ENCODE results near the gene CAMK1D.

The CAMK1D gene

DNA sequence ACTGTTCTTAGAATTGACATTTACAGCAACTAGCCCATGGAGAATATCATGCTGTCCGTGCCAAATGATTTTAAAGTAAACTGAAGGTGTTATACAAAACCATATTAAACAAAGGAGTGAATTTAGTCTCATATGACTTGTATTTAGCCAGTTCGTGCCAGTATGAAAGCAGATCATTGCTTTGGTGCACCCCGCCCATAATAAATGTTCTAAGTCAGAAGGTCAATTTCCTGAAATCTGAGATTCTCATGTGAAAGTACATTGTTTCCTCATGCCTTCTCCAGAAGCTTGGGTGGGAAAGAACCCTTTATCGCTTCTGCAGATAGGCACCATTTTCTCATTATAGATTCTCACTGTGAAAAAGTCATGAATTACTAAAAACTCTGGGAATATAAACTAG lies 106.4 kb downstream of the CAMK1D start:
- intact Hi-C loops (cut with DNase I; ENCODE audit: low total_unique reads): no loop called here

DNA sequence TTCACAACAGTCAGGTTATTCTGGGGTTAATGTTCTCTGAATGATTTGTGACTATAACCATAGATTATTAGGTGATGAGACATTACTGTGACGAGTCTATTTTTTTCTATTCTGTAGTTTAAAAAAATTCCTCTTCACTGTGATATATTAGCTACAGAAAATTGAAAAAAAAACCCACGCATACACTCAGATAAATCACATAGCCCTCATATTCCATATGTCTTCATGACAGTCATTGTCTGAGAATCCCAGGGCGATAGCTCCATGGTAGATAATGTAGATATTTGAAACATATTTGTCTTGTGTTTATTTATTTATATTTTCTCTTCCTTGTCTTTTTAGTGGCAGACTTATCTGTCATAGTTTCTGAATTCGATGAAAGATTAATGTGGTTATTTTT lies 110.0 kb downstream of the CAMK1D start:
- Histone ChIP-seq H3K9me3 (no peaks in the 10 kb centered on the region), H3K4me1 (peaks cover 0 to 12% (median 2%) of the 10 kb centered on the region in 4 donors), H3K27me3 (no peaks in the 10 kb centered on the region), H3K27ac (no peak overlapping the region), H3K4me3 (no peak overlapping the region), H3K36me3 (no peaks in the 10 kb centered on the region)
- intact Hi-C loops (cut with DNase I; ENCODE audit: low total_unique reads): no loop called here
- DNase-seq: no peak
- TF ChIP-seq CTCF (IDR thresholded peaks at IDR 0.05): no peak

More for the DNA sequence above, 106.4 kb downstream of the CAMK1D start:
- no peak overlapping the region for H3K27ac ChIP-seq
- no peaks in the 10 kb centered on the region for H3K36me3 ChIP-seq
- DNase-seq: no peak
- no peak overlapping the region for H3K4me3 ChIP-seq
- no peaks in the 10 kb centered on the region for H3K9me3 ChIP-seq
- peaks cover 0 to 12% (median 2%) of the 10 kb centered on the region in 4 donors for H3K4me1 ChIP-seq
- H3K27me3 ChIP-seq: no peaks in the 10 kb centered on the region
- TF ChIP-seq CTCF (IDR thresholded peaks at IDR 0.05): no peak

DNA sequence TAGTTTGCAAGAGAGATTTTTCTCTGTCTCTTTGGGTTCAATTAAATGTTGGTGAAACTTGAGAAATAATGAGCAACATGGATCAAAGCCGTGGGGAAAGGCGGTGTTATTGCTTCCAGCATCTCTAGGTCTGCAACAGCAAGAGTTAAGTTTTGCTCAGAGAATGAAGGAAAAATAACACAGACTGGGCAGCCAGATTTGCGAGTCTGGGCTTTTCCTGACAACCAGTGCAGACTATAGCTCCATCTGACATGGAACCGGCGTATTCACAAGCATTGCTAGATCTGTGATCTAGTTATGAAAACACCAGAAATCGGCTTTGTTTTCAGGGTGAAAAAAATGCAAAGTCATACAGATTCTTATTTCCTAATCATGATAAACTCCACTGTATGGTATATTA lies 110.4 kb downstream of the CAMK1D start:
- no peaks in the 10 kb centered on the region for H3K9me3 ChIP-seq
- intact Hi-C loops (cut with DNase I; ENCODE audit: low total_unique reads): no loop called here
- no peak overlapping the region for H3K27ac ChIP-seq
- TF ChIP-seq CTCF (IDR thresholded peaks at IDR 0.05): no peak
- DNase-seq: no peak
- H3K4me3 ChIP-seq: no peak overlapping the region
- H3K4me1 ChIP-seq: peaks cover 0 to 12% (median 2%) of the 10 kb centered on the region in 4 donors
- H3K27me3 ChIP-seq: no peaks in the 10 kb centered on the region
- no peaks in the 10 kb centered on the region for H3K36me3 ChIP-seq

GRCh38 chr10:12463459-12463838 lies 114.1 kb downstream of the CAMK1D start:
- H3K9me3 ChIP-seq: no peaks in the 10 kb centered on the region
- H3K4me3 ChIP-seq: no peak overlapping the region
- H3K4me1 ChIP-seq: peaks cover 0 to 12% (median 2%) of the 10 kb centered on the region in 4 donors
- no peak for DNase-seq
- H3K27ac ChIP-seq: no peak overlapping the region
- intact Hi-C loops (cut with DNase I; ENCODE audit: low total_unique reads): no loop called here
- no peaks in the 10 kb centered on the region for H3K27me3 ChIP-seq
- TF ChIP-seq CTCF (IDR thresholded peaks at IDR 0.05): no peak
- H3K36me3 ChIP-seq: no peaks in the 10 kb centered on the region

- no peaks in the 10 kb centered on the region for H3K4me1 ChIP-seq
- no peak overlapping the region for H3K4me3 ChIP-seq
- DNase-seq: no peak
- no peaks in the 10 kb centered on the region for H3K9me3 ChIP-seq
- intact Hi-C loops (cut with DNase I; ENCODE audit: low total_unique reads): no loop called here
- TF ChIP-seq CTCF (IDR thresholded peaks at IDR 0.05): no peak
- H3K27ac ChIP-seq: no peak overlapping the region
- H3K36me3 ChIP-seq: no peaks in the 10 kb centered on the region
- H3K27me3 ChIP-seq: no peaks in the 10 kb centered on the region
Observed at GRCh38 chr10:12465385-12466136, 116.2 kb downstream of the CAMK1D start.
